Activated CD4-positive, alpha-beta T cell treated with anti-CD3 and anti-CD28 coated beads for 36 hours (primary cell): ENCODE results near the gene SHFL. TPM values are rescaled to one million over a fixed set of nuclear protein-coding genes. Genes with fewer than 3 reads are reported as not detected.

ENCODE experiments used
- ATAC-seq: fragments of 200-7000 bp; cut with Tn5 transposase; one replicate; pipeline ENCODE4 v1.10.0; 2021; ENCODE audit warnings: mild to moderate bottlenecking, moderate library complexity
- CTCF ChIA-PET: fragments of 350-600 bp; sonication (Branson Sonifier 250); formaldehyde crosslinking; loops from one replicate; lab custom pipeline; 2021; ENCODE audit warnings: antibody characterized with exemption; lab: Charles Lee
- POLR2A ChIA-PET: fragments of 350-600 bp; sonication (Branson Sonifier 250); formaldehyde crosslinking; loops from one replicate; lab custom pipeline; 2021; ENCODE audit warnings: antibody characterized with exemption, inconsistent platforms; lab: Charles Lee
- DNase-seq: peaks from one replicate; pipeline ENCODE4 v3.0.0-alpha.2; 2020
- H3K27ac Mint-ChIP-seq: one replicate; pipeline ENCODE4 v1.8.0; 2021; ENCODE audit warnings: mixed read lengths
- H3K27me3 Mint-ChIP-seq: one replicate; pipeline ENCODE4 v1.8.0; 2021; ENCODE audit warnings: mixed read lengths
- H3K36me3 Mint-ChIP-seq: one replicate; pipeline ENCODE4 v1.8.0; 2021; ENCODE audit warnings: low read depth, mixed read lengths
- H3K4me1 Mint-ChIP-seq: one replicate; pipeline ENCODE4 v1.8.0; 2021; ENCODE audit warnings: mixed read lengths
- H3K4me3 Mint-ChIP-seq: one replicate; pipeline ENCODE4 v1.8.0; 2021; ENCODE audit warnings: mild to moderate bottlenecking, moderate library complexity, mixed read lengths
- H3K9me3 Mint-ChIP-seq: one replicate; pipeline ENCODE4 v1.8.0; 2021; ENCODE audit warnings: low read depth, mixed read lengths
- intact Hi-C, 2 experiments: fragments of 100-400 bp; cut with DNase I in 1 of 2; cut with micrococcal nuclease in 1 of 2; formaldehyde crosslinking; loops; one replicate each; pipeline versions ENCODE4 v1.14.2 to v1.15.1; 2022 to 2024; cut with DNase I, micrococcal nuclease
- total RNA-seq, 2 experiments: library from RNA; stranded (reverse); gene quantifications; one replicate each; pipeline ENCODE4 v1.2.3, GENCODE V29; 2021

Gene SHFL
- total RNA-seq, 2 experiments from 2014 or later, result 49.8 to 62.6 TPM

DNA sequence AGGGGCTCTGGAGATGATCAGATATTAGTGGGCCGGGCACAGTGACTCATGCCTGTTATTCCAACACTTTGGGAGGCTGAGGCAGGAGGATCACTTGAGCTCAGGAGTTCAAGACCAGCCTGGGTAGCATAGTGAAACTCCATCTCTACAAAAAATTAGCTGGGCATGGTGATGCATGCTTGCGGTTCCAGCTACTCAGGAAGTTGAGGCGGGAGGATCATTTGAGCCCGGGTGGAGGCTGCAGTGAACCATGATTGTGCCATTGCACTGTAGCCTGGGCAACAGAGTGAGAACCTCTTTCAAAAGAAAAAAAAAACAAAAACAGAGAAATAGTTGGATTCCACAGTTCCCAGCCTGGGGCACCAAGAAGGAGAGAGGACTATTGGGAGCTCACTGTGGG is 17.9 kb upstream of the SHFL start:
- intact Hi-C loops, result no loop called here
- ATAC-seq (peak; percentile 36), DNase-seq (no peak)
- Mint-ChIP-seq H3K9me3 (no peaks in the 10 kb centered on the region), H3K27me3 (peaks cover 3% of the 10 kb centered on the region), H3K4me3 (no peak overlapping the region), H3K4me1 (peaks cover 8% of the 10 kb centered on the region), H3K36me3 (no peaks in the 10 kb centered on the region), H3K27ac (no peak overlapping the region)
- CTCF ChIA-PET, result interaction anchor here (0.6 kb wide), 1 partner anchor 140 kb away, joined by 3 read pairs; no protein-coding TSS in a partner anchor
- POLR2A ChIA-PET, result interaction anchor here (0.6 kb wide), 1 partner anchor 25 kb away, joined by 3 read pairs; no protein-coding TSS in a partner anchor

- Mint-ChIP-seq H3K9me3 (no peaks in the 10 kb centered on the region), H3K27me3 (no peaks in the 10 kb centered on the region), H3K4me3 (no peak overlapping the region), H3K27ac (no peak overlapping the region), H3K36me3 (no peaks in the 10 kb centered on the region), H3K4me1 (peaks cover 8% of the 10 kb centered on the region)
- no peak for ATAC-seq
- POLR2A ChIA-PET, result interaction anchor here (0.6 kb wide), 1 partner anchor 26 kb away, joined by 3 read pairs; no protein-coding TSS in a partner anchor
- no peak for DNase-seq
- intact Hi-C loops, result no loop called here
- CTCF ChIA-PET, result interaction anchor here (0.6 kb wide), 1 partner anchor 1372 kb away, joined by 3 read pairs; no protein-coding TSS in a partner anchor
Measured at GRCh38 chr19:10069046-10069445, 17.1 kb upstream of the SHFL start.

GRCh38 chr19:10070730-10071446 is 15.2 kb upstream of the SHFL start:
- intact Hi-C loops, result no loop called here
- Mint-ChIP-seq H3K36me3 (no peaks in the 10 kb centered on the region), H3K27ac (no peak overlapping the region), H3K4me3 (no peak overlapping the region), H3K9me3 (no peaks in the 10 kb centered on the region), H3K4me1 (peaks cover 8% of the 10 kb centered on the region), H3K27me3 (no peaks in the 10 kb centered on the region)
- no peak for DNase-seq
- ATAC-seq, result no peak
- CTCF ChIA-PET, result no interaction called here
- POLR2A ChIA-PET, result no interaction called here

DNA sequence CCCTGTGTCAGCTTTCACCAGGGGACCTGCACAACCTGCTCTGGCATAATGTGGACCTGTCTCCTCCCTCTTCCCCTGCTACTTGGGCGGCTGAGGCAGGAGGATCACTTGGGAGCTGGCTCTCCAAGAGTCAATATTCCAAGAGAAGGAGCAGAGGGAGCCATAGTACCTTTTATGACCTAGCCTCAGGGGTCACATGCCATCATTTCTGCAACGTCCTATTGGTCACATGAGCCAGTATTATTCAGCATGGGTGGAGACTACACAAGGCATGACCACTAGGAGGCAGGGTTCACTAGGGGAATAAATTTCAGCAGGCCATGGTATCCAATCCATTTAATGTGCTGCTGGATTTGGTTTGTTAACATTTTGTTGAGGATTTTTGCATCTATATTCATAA is 12.0 kb upstream of the SHFL start:
- H3K9me3 Mint-ChIP-seq, result no peaks in the 10 kb centered on the region
- ATAC-seq (peak; percentile 90), DNase-seq (peak; percentile 70)
- POLR2A ChIA-PET, result no interaction called here
- no peaks in the 10 kb centered on the region for H3K36me3 Mint-ChIP-seq
- intact Hi-C loops, result loop anchor here (1.0 to 2.0 kb wide), 3 partner anchors 39 to 176 kb away; no protein-coding TSS in a partner anchor
- peaks cover 1% of the 10 kb centered on the region for H3K27me3 Mint-ChIP-seq
- CTCF ChIA-PET, result interaction anchor here (0.8 to 1.6 kb wide), 2 partner anchors 11 to 16 kb away, joined by 4 to 5 read pairs; no protein-coding TSS in a partner anchor
- no peak overlapping the region for H3K4me3 Mint-ChIP-seq
- no peaks in the 10 kb centered on the region for H3K4me1 Mint-ChIP-seq
- H3K27ac Mint-ChIP-seq, result no peak overlapping the region

GRCh38 chr19:10076535-10076934 is 9.6 kb upstream of the SHFL start:
- no peak for DNase-seq
- Mint-ChIP-seq H3K4me1 (no peaks in the 10 kb centered on the region), H3K9me3 (no peaks in the 10 kb centered on the region), H3K27me3 (peaks cover 1% of the 10 kb centered on the region), H3K36me3 (no peaks in the 10 kb centered on the region), H3K4me3 (no peak overlapping the region), H3K27ac (no peak overlapping the region)
- no peak for ATAC-seq
- ChIA-PET CTCF (no interaction called here), POLR2A (no interaction called here)
- intact Hi-C loops, result no loop called here

DNA sequence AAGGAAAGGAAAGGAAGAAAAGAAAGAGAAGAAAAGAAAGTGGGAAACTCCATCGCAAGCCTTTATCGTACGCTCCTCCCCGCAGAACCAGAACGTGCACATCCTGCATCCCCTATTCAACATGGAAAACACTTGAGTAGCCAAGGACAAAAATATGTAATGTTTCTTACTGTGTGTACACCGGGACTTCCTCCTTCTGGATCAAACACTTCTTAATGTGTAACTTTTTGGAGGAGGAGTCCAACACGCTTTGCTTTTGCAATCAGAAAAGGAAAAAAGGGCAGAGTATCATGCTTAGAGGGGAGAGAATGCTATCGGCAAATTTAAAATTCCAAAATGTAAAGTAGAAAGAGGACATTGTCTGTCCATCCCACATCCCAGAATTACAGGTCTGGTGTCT is 7.8 kb upstream of the SHFL start:
- H3K36me3 Mint-ChIP-seq, result no peaks in the 10 kb centered on the region
- ChIA-PET CTCF (no interaction called here), POLR2A (no interaction called here)
- no peak overlapping the region for H3K4me3 Mint-ChIP-seq
- DNase-seq (no peak), ATAC-seq (no peak)
- H3K4me1 Mint-ChIP-seq, result no peaks in the 10 kb centered on the region
- intact Hi-C loops, result no loop called here
- no peak overlapping the region for H3K27ac Mint-ChIP-seq
- no peaks in the 10 kb centered on the region for H3K9me3 Mint-ChIP-seq
- peaks cover 1% of the 10 kb centered on the region for H3K27me3 Mint-ChIP-seq

DNA sequence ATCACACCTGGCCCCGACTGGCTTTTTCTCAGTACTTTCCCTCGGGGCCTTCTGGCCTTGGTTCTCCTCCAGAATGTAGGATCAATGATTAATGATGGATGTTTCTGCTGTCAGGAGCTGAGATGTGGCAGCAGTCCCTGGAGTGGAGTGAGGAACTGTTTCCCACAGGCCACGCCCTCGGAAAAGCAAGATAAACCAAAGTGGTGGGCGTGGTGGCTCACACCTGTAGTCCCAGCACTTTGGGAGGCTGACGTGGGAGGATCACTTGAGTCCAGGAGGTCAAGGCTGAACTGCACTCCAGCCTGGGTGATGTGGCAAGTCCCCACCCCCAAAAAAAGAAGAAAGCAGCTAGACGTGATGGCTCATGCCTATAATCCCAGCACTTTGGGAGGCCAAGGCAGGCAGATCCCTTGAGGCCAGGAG is 7.1 kb upstream of the SHFL start:
- CTCF ChIA-PET, result interaction anchor here (0.7 kb wide), 1 partner anchor 1664 kb away, joined by 3 read pairs; no protein-coding TSS in a partner anchor
- H3K36me3 Mint-ChIP-seq, result no peaks in the 10 kb centered on the region
- H3K9me3 Mint-ChIP-seq, result no peaks in the 10 kb centered on the region
- ATAC-seq (no peak), DNase-seq (no peak)
- H3K4me3 Mint-ChIP-seq, result no peak overlapping the region
- POLR2A ChIA-PET, result interaction anchor here (0.5 to 0.8 kb wide), 2 partner anchors 36 to 47 kb away, joined by 3 to 14 read pairs; no protein-coding TSS in a partner anchor
- H3K4me1 Mint-ChIP-seq, result no peaks in the 10 kb centered on the region
- intact Hi-C loops, result no loop called here
- H3K27me3 Mint-ChIP-seq, result peaks cover 1% of the 10 kb centered on the region
- no peak overlapping the region for H3K27ac Mint-ChIP-seq

DNA sequence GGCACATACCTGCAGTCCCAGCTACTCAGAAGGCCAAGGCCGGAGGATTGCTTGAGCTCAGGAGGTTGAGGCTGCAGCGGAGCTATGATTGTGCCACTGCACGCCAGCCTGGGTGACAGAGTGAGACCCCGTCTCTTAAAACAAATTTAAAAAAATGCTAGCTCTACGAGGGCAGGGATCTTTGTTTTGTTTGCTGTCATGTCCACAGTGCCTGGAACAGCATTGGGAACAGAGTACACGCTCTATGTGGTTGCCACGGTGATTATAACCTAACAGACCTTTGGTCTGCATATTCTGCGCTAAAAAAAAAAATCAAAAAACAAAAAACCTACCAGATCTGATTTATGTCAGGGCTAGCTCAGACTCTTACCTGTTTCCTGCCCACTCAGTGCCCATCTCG is 2.2 kb upstream of the SHFL start:
- no peak overlapping the region for H3K4me3 Mint-ChIP-seq
- no peak for ATAC-seq
- ChIA-PET POLR2A (interaction anchor here (0.6 to 0.7 kb wide), 2 partner anchors 181 to 306 kb away, joined by 3 read pairs; no protein-coding TSS in a partner anchor), CTCF (interaction anchor here (0.7 to 1.2 kb wide), 3 partner anchors 12 to 83 kb away, joined by 3 to 7 read pairs (median 4); partner anchors contain the start of gene PPAN)
- H3K36me3 Mint-ChIP-seq, result peaks cover 7% of the 10 kb centered on the region
- DNase-seq, result no peak
- intact Hi-C loops, result no loop called here
- H3K27ac Mint-ChIP-seq, result no peak overlapping the region
- H3K27me3 Mint-ChIP-seq, result no peaks in the 10 kb centered on the region
- H3K4me1 Mint-ChIP-seq, result peaks cover 11% of the 10 kb centered on the region
- H3K9me3 Mint-ChIP-seq, result no peaks in the 10 kb centered on the region

- no peak overlapping the region for H3K27ac Mint-ChIP-seq
- no peaks in the 10 kb centered on the region for H3K9me3 Mint-ChIP-seq
- H3K4me1 Mint-ChIP-seq, result peaks cover 11% of the 10 kb centered on the region
- H3K4me3 Mint-ChIP-seq, result peak overlapping the region; percentile 78
- ChIA-PET CTCF (interaction anchor here (1.0 to 1.2 kb wide), 2 partner anchors 11 to 14 kb away, joined by 4 read pairs; no protein-coding TSS in a partner anchor), POLR2A (no interaction called here)
- H3K27me3 Mint-ChIP-seq, result no peaks in the 10 kb centered on the region
- H3K36me3 Mint-ChIP-seq, result peaks cover 13% of the 10 kb centered on the region
- DNase-seq, result no peak
- intact Hi-C loops, result no loop called here
- no peak for ATAC-seq
Measured at GRCh38 chr19:10084803-10085202, 1.3 kb upstream of the SHFL start.

DNA sequence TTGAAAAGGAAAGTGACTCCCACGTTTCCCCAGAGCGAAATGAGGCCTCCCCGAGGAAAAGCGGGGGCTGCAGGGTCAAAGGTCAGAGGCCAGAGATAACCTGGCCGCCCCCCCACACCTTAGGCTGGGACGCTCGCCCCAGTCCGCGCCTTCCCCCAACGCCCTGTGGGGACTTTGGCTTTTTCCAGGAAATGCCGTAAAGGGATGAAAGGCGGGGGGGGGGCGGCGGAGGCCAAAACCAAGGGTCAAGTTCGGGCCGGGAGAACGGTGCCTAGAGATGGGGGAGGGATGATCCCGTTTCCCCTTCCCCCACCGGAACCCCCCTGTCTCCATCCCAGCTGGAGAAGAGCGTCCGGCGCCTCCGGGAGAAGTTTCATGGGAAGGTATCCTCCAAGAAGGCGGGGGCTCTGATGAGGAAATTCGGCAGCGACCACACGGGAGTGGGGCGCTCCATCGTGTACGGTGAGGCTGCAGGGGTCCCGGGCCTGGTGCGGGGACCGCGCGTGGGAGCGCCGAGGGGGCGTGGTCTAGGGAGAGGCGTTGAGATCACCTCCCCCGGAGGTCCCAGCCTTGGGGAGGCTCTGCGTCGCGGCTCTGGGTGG is 575 bp downstream of the SHFL start:
- DNase-seq (peak; percentile 65), ATAC-seq (peak; percentile 18)
- Mint-ChIP-seq H3K27me3 (no peaks in the 10 kb centered on the region), H3K27ac (peak overlapping the region; percentile 74), H3K4me3 (peak overlapping the region; percentile 78), H3K4me1 (peaks cover 11% of the 10 kb centered on the region), H3K9me3 (no peaks in the 10 kb centered on the region), H3K36me3 (peaks cover 21% of the 10 kb centered on the region)
- ChIA-PET CTCF (no interaction called here), POLR2A (no interaction called here)
- intact Hi-C loops, result loop anchor here (1.0 kb wide), 4 partner anchors 10 to 252 kb away; partner anchors contain the start of genes EIF3G (in 1 of the 2) and PPAN (in 1 of the 2)

DNA sequence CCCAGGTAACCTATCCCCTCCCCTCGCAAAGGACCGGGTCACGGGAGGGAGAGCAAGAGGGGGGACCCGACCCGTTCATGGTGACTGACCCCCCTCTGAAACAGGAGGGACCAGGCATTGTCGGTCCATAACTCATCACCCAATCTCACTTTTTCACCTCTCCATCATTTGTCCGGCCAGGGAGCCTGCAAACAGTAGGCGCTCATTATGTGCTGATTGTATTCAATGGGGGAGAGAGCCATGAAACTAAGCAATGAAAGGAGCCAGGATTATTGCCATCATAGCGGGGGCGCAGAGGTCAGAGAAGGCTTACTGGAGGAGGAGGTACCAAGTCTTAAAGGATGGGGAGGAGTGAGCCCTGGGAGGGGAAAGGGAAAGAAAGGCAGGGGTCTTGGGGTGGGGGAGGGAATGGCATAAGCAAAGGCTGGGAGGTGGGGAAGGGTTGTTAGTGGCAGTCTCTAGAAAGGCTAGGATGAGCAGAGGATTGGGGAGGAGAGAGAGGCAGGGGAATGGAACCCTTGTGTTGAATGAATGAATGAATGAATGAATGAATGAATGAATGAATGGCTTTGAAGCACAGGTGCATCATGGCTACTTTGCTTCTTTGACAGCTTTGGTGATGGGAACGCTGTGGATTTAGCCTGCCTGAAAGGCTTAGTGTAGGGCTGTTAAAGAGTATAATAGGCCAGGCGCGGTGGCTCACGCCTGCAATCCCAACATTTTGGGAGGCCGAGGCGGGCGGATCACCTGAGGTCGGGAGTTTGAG is 1.4 kb downstream of the SHFL start:
- POLR2A ChIA-PET, result no interaction called here
- peaks cover 27% of the 10 kb centered on the region for H3K36me3 Mint-ChIP-seq
- CTCF ChIA-PET, result no interaction called here
- peaks cover 11% of the 10 kb centered on the region for H3K4me1 Mint-ChIP-seq
- no peak for DNase-seq
- ATAC-seq, result no peak
- intact Hi-C loops, result no loop called here
- H3K9me3 Mint-ChIP-seq, result no peaks in the 10 kb centered on the region
- no peaks in the 10 kb centered on the region for H3K27me3 Mint-ChIP-seq
- H3K4me3 Mint-ChIP-seq, result peak overlapping the region; percentile 78
- peak overlapping the region; percentile 74 for H3K27ac Mint-ChIP-seq
